GM19193 (cell line): ENCODE data around the gene HOXC11.

Experiments used
- POLR2A ChIP-seq: IDR thresholded peaks from 4 replicates; pipeline ENCODE4 v1.6.1; 2011; ENCODE audit not compliant: insufficient read depth, insufficient read length; ENCODE audit errors: extremely low read depth

HOXC11 gene

GRCh38 chr12:53972722-53973235 lies at the start of gene HOXC11:
Gene HOXC11 (plus strand): TSS chr12:53973126. CDS start chr12:53973242, 116 bp downstream.
- TF ChIP-seq POLR2A: no peak

- TF ChIP-seq POLR2A: no peak
Observed at GRCh38 chr12:53924521-53925405, 48.2 kb upstream of the HOXC11 start.

- no peak for TF ChIP-seq POLR2A
Observed at GRCh38 chr12:53927220-53928029, 45.5 kb upstream of the HOXC11 start.

GRCh38 chr12:53928054-53928835 lies 44.7 kb upstream of the HOXC11 start:
- TF ChIP-seq POLR2A: no peak

GRCh38 chr12:53929527-53929926 lies 43.4 kb upstream of the HOXC11 start:
- no peak for TF ChIP-seq POLR2A

- no peak for TF ChIP-seq POLR2A
Observed at GRCh38 chr12:53930591-53931255, 42.2 kb upstream of the HOXC11 start.

GRCh38 chr12:53931844-53932581 lies 40.9 kb upstream of the HOXC11 start:
- TF ChIP-seq POLR2A: no peak

- no peak for TF ChIP-seq POLR2A
Observed at GRCh38 chr12:53932915-53933314, 40.0 kb upstream of the HOXC11 start.

- no peak for TF ChIP-seq POLR2A
Observed at GRCh38 chr12:53935383-53936341, 37.3 kb upstream of the HOXC11 start.

GRCh38 chr12:53937099-53937498 lies 35.8 kb upstream of the HOXC11 start:
- no peak for TF ChIP-seq POLR2A

GRCh38 chr12:53937596-53938325 lies 35.2 kb upstream of the HOXC11 start:
- no peak for TF ChIP-seq POLR2A
